ENCODE data around the gene MRTFB.

The MRTFB gene

DNA sequence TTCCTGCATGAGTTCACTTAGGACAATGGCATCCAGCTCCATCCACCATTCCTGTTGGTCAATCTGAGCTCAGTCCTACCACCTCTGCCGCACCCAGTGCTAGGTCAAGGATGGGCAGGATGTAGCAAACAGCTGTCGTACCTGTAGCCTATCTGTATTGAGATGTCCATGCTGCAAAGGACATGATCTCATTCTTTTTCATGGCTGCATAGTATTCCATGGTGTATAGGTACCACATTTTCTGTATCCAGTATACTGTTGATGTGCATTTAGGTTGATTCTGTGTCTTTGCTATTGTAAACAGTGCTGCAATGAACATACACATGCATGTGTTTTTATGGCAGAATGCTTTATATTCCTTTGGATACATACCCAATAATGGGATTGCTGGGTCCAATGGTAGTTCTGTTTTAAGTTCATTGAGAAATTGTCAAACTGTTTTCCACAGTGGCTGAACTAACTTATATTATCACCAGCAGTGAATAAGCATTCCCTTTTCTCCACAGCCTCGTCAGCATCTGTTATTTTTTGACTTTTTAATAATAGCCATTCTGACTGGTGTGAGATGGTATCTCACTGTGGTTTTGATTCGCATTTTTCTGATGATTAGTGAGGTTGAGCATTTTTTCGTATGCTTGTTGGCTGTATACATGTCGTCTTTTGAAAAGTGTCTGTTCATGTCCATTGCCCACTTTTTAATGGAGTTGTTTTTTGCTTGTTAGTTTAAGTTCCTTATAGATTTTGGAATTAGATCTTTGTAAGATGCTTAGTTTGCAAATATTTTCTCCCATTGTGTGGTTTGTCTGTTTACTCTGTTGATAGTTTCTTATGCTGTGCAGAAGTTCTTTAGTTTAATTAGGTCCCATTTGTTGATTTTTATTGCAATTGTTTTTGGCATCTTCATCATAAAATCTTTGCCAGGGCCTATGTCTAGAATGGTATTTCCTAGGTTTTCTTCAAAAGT lies 7.2 kb upstream of the MRTFB start:
- DNase-seq = no peak

DNA sequence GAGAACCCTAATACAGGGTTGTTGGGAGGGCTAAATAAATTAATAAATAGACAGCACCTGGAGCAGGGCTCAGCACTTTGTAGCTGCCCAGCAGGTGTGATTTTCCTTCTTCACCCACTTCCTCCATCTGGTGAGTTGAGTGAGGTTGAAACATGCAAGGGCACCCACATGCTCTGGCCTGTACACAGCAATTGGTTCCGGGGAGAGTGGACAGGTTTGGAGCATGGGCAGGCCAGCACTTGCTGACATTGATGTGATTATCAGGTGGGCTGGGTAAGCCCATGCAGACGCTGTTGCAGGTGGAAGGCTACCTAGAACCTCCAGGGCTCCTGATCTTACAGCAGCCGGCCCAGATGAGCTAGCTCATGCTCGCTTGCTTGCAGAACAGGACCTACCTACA lies 1.3 kb upstream of the MRTFB start:
- DNase-seq = no peak

DNA sequence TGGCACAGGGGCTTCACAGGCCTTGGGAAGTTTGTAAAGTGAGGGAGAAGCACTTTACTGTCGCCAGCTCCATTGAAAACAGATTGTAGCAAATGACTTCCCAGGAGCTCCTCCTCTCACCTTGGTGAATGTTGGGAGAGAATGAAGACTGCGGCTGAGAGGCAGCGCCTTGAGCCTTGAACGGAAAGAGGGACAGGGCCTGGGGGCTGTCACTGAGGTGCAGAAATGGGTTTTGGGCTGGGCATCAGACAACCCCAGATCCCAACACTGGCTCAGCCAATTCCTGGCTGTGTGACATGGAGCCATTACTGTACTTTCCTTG lies 603 bp upstream of the MRTFB start:
- DNase-seq = peak in 1 of 2 donors; percentile 30

DNA sequence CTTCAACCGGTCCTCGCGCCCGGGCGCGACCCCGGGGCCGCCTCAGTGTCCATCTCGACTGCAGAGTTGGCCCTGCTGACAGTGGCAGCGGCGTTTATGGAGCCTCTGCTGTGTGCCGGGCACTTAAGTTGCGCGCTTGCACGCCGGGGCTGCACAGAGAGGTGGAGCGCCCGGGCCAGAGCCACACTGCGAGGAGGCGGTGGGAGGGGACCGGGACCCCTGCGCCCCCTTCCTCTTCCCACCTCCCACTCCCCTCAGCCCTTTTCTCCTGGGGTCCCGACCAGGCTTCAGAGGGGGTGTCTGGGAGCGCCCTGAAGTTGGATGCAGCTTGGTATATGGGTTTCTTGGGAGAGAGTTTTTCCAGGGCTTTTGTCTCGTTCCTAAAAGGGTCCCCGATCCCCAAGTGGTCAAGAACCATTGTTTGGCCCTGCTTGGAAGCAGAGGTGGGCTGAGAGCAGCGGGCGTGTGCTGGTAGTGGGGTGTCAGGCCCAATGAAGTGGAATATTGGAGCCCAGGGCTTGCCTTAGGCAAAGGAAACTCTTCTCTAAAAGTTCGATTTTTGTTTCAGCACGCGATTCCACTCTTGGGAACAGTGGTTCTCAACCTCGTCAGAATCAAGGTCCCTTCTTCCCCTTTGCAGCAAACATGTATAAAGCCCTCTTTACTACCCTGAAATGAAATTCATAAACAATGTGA lies 605 bp downstream of the MRTFB start:
- DNase-seq = no peak

DNA sequence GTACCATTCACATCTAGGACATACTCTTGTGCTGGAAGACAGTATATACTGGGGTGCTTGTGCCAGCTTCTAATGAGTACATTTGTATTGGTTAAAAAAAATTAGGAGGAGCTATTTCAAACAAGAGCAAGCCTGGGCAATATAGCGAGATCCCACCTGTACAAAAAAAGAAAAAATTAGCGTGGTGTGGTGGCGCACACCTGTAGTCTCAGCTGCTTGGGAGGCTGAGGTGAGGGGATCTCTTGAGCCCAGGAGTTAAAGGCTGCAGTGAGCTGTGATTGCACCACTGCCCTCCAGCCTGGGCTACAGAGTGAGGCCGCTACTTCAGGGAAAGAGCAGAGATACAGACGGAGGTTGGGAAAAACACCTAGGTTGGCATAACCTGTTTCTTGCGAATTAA lies 1.2 kb downstream of the MRTFB start:
- DNase-seq = no peak

DNA sequence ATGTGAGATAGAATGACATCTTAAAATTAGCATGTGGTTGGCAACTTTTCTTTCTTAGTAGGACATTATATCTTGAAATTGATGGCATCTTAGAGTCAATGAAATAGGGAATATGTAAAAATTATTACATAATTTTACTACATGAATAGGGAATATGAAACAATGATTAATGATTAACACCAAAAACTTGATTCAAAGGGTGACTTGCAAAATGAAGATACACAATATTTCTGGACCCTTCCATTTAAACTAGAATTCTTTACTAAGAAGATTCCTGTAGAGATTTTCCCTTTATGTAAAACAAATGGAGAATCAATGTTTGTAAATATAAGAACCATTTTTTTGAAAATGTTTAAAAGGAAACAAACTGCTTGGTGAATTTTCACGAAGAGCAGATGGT lies 3.4 kb downstream of the MRTFB start:
- no peak for DNase-seq

DNA sequence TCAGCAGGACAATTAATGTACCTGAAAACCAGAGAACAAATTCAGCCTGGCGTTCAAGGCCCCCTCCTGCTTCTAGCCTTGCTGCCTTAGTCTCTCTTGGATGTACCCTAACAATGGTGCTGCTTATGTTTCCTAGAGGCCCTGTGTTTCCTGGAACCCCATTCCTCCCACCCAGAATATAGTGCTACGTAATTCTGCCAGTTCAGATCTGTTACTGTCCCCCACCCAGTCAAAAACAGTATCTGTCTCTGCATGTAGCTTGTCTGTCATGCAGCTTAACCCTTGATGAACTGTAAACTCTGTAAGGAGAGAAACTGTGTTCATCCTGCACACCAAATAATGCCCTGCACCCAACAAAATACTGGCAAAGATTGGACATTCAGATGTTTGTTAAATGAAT lies 6.8 kb downstream of the MRTFB start:
- no peak for DNase-seq

DNA sequence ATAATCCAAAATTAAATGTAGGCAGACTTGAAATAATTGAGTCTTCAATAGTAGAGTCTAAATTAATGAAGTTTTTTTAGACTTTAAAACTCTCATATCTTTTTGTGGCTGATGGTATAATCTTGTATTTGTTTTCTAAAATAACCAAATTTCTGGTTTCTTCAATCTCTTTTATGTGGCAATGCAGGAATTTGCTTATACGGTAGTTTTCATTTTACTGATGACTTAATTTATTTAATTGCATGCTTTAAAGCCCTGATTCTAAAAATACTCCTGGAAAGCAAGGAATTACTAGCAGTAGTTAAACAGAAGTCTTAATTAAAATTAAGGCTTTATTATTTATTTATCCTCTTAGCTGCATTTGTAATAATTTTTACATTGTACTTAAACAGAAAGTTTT lies 15.4 kb downstream of the MRTFB start:
- no peak for DNase-seq

DNA sequence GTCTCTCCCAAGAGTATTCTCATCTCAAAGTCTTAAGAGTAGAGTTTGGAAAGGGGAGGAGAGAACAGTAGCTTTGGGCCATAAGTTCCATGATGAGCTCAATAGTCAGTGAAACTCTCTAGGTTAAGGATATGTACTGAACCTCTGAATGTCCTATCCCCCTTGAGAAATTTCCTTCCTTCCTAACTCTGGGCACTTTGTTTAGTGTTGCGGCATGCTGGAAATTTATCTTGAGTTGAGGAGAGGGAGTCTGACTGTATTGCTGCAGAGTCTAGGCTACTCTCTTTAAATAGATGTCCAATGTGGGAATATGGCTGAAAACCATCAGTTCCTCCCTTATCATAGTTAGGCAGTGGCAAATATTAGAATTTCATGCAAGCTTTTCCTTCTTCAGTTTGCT lies 16.1 kb downstream of the MRTFB start:
- DNase-seq = no peak

DNA sequence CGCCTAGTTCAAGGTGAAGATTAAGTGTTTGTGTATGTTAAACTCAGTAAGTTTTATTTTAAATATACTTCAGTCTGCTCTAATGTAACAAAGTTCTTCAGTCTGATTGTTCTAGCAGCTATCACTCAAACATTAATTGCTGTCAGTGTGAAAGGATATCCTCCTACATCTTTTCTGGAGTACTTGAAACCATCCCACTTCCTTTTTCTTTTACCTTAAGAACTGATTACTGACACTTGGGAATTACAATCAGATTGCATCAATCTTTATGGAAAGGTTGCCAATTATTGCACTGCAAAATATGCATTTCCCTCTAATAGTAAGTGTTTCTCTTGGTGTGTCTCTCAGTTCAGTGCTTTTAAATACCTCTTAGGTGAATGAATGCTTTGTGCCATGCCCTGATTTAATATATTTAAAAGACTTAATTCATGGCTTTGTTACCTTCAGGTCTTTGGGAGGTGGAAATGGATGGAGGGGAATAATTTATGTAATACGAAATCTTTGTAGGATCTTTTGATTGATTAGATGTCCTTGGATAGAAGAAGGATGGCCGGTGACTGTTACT lies 16.6 kb downstream of the MRTFB start:
- no peak for DNase-seq

DNA sequence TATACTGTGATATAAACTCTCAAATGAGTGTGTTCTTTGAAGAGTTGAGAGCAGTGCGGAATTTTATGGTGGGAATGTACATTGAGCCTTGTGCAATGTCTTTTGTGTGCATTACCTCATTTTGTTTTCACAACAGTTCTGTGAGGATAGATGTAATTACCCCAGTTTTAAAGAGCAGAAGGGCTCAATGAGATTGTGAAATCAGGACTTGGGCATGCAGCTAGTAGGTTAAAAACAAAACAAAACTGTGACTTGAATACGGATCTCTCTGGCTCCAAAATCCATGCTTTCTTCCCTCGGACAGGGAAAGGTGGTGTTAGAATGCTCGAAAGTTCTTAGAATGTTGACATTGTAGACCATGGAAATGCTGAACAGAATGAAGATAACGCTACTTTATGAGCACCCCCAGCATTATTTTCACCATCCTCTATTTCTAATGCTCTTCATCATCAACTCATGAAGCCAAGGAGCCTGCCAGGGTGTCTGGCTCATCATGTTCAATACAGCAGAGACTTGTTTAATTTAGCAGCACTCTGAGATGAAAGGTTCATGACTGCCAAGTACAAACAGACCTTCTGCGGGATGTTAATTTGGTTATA lies 17.1 kb downstream of the MRTFB start:
- DNase-seq = no peak

DNA sequence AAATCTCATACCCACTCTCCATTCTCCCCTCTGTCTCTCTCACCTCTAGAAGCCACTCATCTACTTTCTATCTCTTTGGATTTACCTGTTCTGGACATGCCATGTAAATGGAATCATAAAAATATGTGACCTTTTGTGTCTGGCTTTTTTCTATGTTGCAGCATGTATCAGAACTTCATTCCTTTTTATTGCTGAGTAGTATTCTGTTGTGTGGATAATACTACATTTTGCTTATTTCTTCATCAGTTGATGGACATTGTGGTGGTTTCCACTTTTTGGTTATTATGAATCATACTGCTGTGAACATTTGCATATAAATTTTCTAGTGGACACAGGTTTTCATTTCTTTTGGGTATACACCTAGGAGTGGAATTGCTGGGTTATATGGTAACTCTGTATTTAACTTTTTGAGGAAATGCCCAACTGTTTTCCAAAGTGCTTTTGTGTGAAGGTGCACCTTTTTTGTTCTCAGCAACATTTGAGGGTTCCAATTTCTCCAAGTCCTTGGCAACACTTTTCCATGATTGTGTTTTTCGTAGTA lies 18.2 kb downstream of the MRTFB start:
- no peak for DNase-seq

DNA sequence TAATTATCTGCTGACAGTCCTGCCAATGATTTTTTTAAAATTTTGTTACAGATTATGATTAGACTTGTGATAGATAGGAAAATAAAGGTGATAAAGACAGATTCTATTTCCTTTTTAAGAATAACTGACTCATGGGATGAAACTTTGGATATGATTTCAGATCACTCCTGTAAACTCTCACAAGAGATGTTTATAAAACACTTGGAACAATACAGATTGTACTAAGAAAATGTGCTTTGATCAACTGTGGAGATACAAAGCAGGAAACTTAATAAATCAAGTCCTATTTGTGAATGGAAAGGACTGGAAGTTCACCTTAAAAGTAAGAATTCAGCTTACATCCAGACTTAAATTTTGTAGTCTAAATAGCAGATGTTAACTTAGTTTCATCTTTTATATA lies 21.4 kb downstream of the MRTFB start:
- DNase-seq = no peak

DNA sequence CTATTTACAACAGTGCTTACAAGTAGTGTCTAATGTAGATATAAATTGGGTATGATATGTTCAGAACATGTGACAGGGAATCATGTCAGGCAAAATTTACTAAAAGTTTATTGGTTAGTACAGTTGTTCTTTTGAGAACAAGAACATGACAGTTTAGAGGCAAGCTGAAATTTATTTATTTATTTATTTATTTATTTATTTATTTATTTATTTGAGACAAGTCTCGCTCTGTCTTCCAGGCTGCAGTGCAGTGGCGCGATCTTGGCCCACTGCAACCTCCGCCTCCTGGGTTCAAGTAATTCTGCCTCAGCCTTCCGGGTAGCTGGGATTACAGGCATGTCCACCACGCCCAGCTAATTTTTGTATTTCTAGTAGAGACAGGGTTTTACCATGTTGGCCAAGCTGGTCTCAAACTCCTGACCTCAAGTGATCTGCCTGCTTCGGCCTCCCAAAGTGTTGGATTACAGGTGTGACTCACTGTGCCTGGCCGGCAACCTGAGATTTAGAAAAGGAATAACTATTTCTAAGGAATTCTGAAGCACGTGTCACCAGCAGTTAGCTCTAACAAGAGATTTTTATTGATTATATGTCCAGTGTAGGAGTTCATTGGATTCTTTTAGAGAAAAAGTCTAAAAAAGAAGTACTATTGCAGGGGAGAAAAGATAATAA lies 24.9 kb downstream of the MRTFB start:
- no peak for DNase-seq

DNA sequence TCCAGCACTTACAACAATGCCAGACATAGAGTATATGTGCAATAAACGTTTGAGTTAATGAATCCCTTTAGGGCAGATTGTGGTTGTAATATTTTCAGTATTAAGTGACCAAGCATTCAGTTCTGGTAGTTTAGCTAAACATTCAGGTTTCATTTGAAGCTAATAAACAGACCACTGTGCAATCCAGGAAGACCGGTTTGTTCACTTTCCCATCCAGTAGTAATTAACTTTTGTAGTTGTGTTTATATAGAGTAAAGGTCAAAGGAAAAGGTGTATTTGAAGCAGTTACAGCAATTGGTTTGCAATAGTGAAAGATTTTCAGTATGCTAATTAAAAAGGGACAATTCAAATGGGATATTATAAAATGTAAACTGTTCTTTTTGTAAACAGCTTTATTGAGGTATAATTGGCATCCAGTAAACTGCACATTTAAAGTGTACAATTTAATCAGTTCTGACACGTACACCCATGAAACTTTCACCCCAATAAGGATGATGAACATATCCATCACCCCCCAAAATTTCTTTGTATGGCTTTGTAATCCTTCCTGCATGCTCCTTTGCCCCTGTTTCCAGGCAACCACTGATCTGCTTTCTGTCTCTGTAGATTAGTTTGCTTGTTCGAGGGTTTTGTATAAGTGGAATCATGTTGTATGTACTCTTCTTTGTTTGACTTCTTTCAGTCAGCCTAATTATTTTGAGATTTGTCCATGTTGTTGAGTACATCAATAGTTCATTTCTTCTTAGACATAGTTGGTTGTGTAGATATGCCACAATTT lies 26.3 kb downstream of the MRTFB start:
- no peak for DNase-seq

DNA sequence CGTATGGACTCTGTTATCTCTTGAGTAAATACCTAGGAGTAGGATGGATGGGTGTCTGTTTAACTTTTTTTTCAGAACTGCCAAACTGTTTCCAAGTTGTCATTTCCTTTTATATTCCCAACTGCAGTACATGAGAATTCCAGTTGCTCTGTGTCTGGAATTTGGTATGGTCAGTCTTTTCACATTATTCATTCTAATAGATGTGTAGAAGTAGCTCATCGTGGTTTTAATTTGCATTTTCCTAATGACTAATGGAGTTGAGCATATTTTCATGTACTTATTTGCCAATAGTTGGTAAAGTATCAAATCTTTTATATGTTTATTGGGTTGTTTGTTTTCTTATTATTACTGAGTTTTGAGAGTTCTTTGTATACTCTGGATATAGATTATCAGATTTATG lies 27.0 kb downstream of the MRTFB start:
- DNase-seq = no peak

DNA sequence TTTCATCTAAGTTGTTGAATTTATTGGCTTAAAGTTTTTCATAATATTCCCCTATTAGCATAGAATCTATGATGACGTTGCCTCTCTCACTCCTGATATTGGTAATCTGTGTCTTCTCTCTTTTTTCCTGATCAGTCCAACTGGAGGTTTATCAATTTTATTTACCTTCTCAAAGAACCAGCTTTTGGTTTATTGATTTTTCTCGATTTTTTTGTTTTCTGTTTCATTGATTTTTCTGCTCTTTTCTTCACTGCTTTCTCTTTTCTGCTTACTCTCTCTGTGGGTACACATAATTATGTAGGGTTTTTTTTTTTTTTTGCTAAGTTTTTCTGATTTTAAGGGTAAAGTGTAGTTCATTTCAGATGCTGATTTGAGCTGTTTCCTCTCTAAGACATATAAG lies 29.7 kb downstream of the MRTFB start:
- DNase-seq = no peak

DNA sequence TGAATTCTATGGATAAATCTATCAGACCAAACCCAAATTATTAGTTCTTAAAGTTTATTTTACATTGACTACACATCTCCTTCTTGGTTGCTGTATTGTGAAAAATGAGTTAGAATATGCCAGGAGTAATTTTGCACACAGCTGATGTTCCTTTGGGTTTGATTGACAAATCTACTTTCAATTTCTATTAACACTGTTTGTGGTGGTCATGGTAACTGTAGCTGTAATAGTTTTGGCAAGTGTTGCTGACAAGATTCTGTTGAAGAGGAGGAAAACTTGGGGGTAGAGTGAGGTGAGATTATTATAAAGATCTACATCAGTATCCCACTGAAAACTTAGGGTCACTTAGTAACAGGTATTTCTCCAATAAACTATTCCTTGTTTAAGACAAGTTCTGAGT lies 30.3 kb downstream of the MRTFB start:
- no peak for DNase-seq

DNA sequence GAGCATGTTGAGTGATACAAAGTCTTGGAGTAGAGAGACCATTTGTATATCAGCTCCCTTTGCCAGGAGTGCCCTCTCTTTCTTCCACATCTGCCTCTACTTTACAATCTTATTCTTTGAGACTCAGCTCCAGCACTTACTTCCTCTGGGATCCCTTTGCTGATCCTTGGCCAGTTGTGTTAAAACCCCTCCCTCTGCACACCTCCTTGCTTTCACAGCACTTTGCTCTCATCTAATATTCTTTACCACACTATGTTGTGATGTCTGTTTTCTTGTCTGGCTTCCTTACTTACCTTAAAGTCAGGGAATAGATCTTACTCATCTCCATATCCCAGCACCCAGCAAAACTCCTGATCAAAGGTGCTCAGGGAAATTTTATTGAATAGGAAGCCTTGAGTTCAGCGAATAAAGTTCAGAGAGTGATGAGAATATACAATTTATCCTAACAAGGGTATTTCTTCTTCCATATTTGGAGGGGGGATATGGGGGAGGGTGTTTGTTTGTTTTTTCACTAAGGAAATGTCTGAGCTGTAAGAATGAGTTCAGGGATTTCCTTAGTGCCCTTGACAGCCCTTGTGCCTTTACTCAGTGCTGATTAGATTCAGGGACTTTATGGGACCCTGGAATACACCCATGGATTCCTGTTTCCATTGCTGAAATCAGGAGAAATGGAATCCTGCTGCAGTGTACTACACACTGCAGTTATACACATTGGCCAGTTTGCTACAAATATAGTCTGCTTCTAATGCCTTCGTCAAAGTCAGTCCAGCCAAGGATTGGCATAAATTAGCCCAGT lies 32.0 kb downstream of the MRTFB start:
- no peak for DNase-seq

DNA sequence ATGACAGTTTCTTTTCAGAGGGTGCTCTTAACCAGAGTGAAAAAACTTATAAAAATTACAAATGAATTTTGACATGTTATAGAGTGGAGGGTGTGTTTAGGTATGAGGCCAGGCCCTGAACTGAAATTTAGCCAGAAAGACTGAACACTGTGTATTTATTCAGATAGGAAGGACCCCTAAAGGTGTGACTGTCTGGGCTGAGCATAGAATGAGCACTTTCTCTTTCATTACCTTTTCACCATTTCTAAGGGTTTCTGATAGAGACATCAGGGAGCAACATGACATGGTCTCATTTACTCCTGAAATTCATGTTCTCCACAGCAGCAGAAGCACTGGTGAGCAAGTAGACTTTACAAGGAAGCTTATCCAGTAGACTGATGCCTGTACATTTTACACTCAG lies 32.9 kb downstream of the MRTFB start:
- no peak for DNase-seq

DNA sequence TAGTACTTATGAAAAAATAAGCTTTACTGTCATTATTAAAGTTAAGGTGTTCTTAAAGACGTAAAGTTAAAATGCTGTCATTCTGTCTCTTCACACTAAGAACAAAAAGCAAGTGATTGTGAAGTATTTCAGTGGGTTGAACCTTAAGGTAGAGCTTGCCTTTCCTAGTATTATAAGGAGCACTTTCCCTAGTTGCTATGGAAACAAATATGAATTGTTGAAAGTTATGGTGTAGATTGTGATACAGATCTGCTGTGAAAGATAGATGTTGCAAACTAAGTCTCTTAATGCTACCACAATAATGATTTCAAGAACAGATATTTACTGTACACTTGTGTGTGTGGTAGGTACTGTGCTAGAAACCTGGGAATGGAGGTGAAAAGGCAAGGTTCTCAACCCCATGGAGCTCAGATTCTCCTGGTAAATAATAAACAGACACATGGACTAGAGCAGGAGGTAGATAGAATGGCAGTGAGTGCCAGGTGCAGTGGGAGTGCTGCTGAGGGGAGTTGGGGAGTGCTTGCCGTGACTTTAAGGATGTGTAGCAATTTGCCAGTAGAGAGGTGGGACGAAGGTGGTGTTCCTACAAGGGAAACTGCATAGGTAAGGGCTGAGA lies 34.7 kb downstream of the MRTFB start:
- no peak for DNase-seq
